Lung (tissue), 12 donors: ENCODE measurements around the gene KRT10. TPM values are rescaled to one million over a fixed set of nuclear protein-coding genes. Genes with fewer than 3 reads are reported as not detected.

ENCODE experiments used
- ATAC-seq: fragments of 200-7000 bp; cut with Tn5 transposase; one replicate; pipeline ENCODE4 v1.9.1; 2020; ENCODE audit warnings: moderate number of reproducible peaks; ENCODE audit not compliant: insufficient read depth, low FRiP score
- DNase-seq, 3 donors: peaks; one replicate each; pipeline ENCODE4 v3.0.0-alpha.2; 2013 to 2017
- H3K27ac ChIP-seq, 2 donors: one replicate each; pipeline ENCODE4 v1.5.1; 2013; ENCODE audit warnings: mild to moderate bottlenecking in 2 of 2, moderate library complexity in 2 of 2, control low read depth in 1 of 2, inconsistent platforms in 1 of 2, low read depth in 1 of 2, low read length in 1 of 2
- H3K27me3 ChIP-seq, 3 donors: one replicate each; pipeline ENCODE4 v1.5.1; 2013; ENCODE audit warnings: low read length in 2 of 3; ENCODE audit not compliant: control insufficient read depth in 3 of 3, insufficient read depth in 3 of 3
- H3K36me3 ChIP-seq, 4 donors: one replicate each; pipeline ENCODE4 v1.5.1; 2013; ENCODE audit warnings: low read length in 4 of 4, mild to moderate bottlenecking in 1 of 4, moderate library complexity in 1 of 4; ENCODE audit not compliant: control insufficient read depth in 4 of 4, insufficient read depth in 4 of 4
- H3K4me1 ChIP-seq, 5 donors: one replicate each; pipeline ENCODE4 v1.5.1; 2013; ENCODE audit warnings: low read length in 5 of 5, mild to moderate bottlenecking in 2 of 5, moderate library complexity in 1 of 5; ENCODE audit not compliant: control insufficient read depth in 5 of 5, insufficient read depth in 5 of 5
- H3K4me3 ChIP-seq: one replicate; pipeline ENCODE4 v1.5.1; 2013; ENCODE audit warnings: mild to moderate bottlenecking, control low read depth, moderate library complexity
- H3K9ac ChIP-seq, 2 donors: one replicate each; pipeline ENCODE4 v1.5.1; 2013; ENCODE audit warnings: low read length in 2 of 2, control low read depth in 1 of 2; ENCODE audit not compliant: insufficient read depth in 1 of 2
- H3K9me3 ChIP-seq, 4 donors: one replicate each; pipeline ENCODE4 v1.5.1; 2013; ENCODE audit warnings: low read length in 3 of 4, mild to moderate bottlenecking in 1 of 4, moderate library complexity in 1 of 4; ENCODE audit not compliant: control insufficient read depth in 4 of 4, insufficient read depth in 3 of 4
- WGBS, 2 donors: extraction: QIAGEN DNeasy Blood & Tissue Kit; methylation state at CpG; one replicate each; pipeline ENCODE4 v1.1.7; 2013; 5-methylcytosine and 5-hydroxymethylcytosine counted together
- polyA plus RNA-seq, 2 donors: library from polyadenylated mRNA; stranded (reverse); fragments of 200-250 nt; gene quantifications; one replicate each; pipeline ENCODE4 v1.2.1, GENCODE V29; 2013
- total RNA-seq, 2 donors: library from RNA; depleted of rRNA in 1 of 2; stranded (reverse); fragments of >200 nt in 1 of 2; gene quantifications; one replicate each; pipeline ENCODE4 v1.2.1, GENCODE V29; 2014 to 2021
- TF ChIP-seq, protein P1 (sequence below): IDR thresholded peaks from 2 replicates; pipeline ENCODE4 v1.5.1; 2012; ENCODE audit warnings: mild to moderate bottlenecking; ENCODE audit errors: control extremely low read depth, extremely low read depth
- donor health status: control.
- donor health status: control.
- donor health status: Bipolar disorder and iron deficiency.
- donor health status: healthy.
- donor health status: DM: yes; HTN: yes; CAD: no.

KRT10 gene
- total and polyA plus RNA-seq, 4 donors: 4.6 to 60.6 (median 27.8) TPM

DNA sequence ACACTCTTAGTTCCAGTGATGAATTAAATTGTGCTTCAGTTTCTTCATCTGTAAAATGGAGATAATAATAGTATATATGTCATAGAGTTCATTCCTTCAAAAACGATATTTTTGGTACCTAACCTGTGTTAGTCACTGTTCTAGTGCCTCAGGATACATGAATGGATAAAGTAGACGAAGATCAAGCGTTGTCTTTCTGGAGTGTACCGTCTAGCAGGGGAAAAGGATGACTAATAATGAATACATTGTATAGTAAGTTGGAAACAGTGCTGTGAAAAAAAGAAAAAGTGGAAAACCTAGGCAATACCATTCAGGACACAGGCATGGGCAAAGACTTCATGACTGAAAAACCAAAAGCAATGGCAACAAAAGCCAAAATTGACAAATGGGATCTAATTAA lies 8.6 kb downstream of the KRT10 start:
- peaks cover 0 to 34% (median 30%) of the 10 kb centered on the region in 3 donors for H3K27me3 ChIP-seq
- H3K36me3 ChIP-seq: peaks cover 0 to 7% (median 6%) of the 10 kb centered on the region in 4 donors
- peaks cover 0 to 12% (median 0%) of the 10 kb centered on the region in 5 donors for H3K4me1 ChIP-seq
- no peak overlapping the region for H3K9ac ChIP-seq
- ATAC-seq (no peak), DNase-seq (no peak)
- peaks cover 0 to 2% (median under 1%) of the 10 kb centered on the region in 4 donors for H3K9me3 ChIP-seq
- H3K4me3 ChIP-seq: no peak overlapping the region
- H3K27ac ChIP-seq: no peak overlapping the region
- TF ChIP-seq, protein P1, sequence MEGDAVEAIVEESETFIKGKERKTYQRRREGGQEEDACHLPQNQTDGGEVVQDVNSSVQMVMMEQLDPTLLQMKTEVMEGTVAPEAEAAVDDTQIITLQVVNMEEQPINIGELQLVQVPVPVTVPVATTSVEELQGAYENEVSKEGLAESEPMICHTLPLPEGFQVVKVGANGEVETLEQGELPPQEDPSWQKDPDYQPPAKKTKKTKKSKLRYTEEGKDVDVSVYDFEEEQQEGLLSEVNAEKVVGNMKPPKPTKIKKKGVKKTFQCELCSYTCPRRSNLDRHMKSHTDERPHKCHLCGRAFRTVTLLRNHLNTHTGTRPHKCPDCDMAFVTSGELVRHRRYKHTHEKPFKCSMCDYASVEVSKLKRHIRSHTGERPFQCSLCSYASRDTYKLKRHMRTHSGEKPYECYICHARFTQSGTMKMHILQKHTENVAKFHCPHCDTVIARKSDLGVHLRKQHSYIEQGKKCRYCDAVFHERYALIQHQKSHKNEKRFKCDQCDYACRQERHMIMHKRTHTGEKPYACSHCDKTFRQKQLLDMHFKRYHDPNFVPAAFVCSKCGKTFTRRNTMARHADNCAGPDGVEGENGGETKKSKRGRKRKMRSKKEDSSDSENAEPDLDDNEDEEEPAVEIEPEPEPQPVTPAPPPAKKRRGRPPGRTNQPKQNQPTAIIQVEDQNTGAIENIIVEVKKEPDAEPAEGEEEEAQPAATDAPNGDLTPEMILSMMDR: no peak
- 68 to 72% methylated on average over 4 of the region's 4 CpGs for WGBS, 2 donors

DNA sequence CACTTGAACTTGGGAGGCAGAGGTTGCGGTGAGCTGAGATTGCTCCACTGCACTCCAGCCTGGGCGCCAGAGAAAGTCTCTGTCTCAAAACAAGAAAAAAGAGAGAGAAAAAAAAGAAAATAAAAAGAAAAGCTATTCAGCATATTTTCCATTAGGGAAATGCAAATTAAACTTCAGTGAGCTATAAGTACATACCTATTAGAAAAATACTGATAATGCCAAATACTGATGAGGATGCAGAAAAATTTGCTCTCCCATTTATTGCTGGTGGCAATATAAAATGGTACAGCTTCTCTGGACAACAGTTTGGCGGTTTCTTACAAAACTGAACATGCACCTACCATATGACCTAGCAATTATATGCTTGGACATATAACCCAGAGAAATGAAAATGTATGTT lies 9.8 kb downstream of the KRT10 start:
- Histone ChIP-seq H3K4me3 (no peak overlapping the region), H3K9me3 (peaks cover 0 to 2% (median under 1%) of the 10 kb centered on the region in 4 donors), H3K4me1 (peaks cover 0 to 12% (median 0%) of the 10 kb centered on the region in 5 donors), H3K36me3 (peaks cover 0 to 7% (median 6%) of the 10 kb centered on the region in 4 donors), H3K9ac (no peak overlapping the region), H3K27me3 (peaks cover 0 to 38% (median 30%) of the 10 kb centered on the region in 3 donors), H3K27ac (no peak overlapping the region)
- ATAC-seq: no peak
- 75 to 84% methylated on average over 3 of the region's 3 CpGs for WGBS, 2 donors
- DNase-seq: no peak
- TF ChIP-seq, protein P1: no peak

DNA sequence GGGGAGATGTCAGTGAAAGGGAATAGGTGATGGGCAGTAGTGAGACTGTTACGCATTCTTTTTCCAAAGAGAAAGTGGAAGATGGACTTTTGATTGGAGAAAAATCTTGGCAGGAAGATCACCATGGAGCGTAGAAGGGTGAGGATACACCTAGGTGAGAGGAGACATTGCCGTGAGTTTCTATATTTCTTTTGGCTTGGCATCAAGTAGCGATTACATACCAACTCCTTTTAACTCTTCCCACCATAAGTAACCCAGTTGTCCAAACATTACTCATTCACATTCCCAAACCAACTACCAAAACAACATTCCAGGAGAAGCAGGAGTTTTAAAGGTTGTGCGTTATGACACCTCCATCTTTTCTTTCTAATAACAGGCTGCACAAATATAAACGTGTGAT lies 11.9 kb downstream of the KRT10 start:
- Histone ChIP-seq H3K4me3 (no peak overlapping the region), H3K27me3 (peaks cover 0 to 53% (median 42%) of the 10 kb centered on the region in 3 donors), H3K27ac (no peak overlapping the region), H3K36me3 (no peaks in the 10 kb centered on the region), H3K9ac (no peak overlapping the region), H3K4me1 (peaks cover 0 to 12% (median 0%) of the 10 kb centered on the region in 5 donors), H3K9me3 (peaks cover 0 to 2% (median 0%) of the 10 kb centered on the region in 4 donors)
- 66 to 69% methylated on average over 6 of the region's 6 CpGs for whole genome bisulfite sequencing, 2 donors
- TF ChIP-seq, protein P1: no peak
- DNase-seq (no peak), ATAC-seq (no peak)
